Right atrium auricular region (tissue), 2 donors: ENCODE data around the gene GLRX5. TPM values are rescaled to one million over a fixed set of nuclear protein-coding genes. Genes with fewer than 3 reads are reported as not detected.

Experiments
- DNase-seq: peaks from one replicate; pipeline ENCODE4 v3.0.0-alpha.2; 2019; ENCODE audit warnings: low spot score
- H3K27ac ChIP-seq, 2 donors: fragments of 200-600 bp; sonication (generic); 1 replicate in 1 of 2; 2 replicates in 1 of 2; pipeline ENCODE4 v1.5.1; 2016 to 2019
- H3K27me3 ChIP-seq, 2 donors: fragments of 200-600 bp; sonication (generic); one replicate each; pipeline versions ENCODE4 v1.5.1 to v1.6.0; 2017 to 2019
- H3K36me3 ChIP-seq: fragments of 200-600 bp; sonication (generic); one replicate; pipeline ENCODE4 v1.5.1; 2016
- H3K4me1 ChIP-seq, 2 donors: fragments of 200-600 bp; sonication (generic); one replicate each; pipeline versions ENCODE4 v1.5.1 to v1.6.0; 2017 to 2019
- H3K4me3 ChIP-seq, 2 donors: fragments of 200-600 bp; sonication (generic); 1 replicate in 1 of 2; 2 replicates in 1 of 2; pipeline ENCODE4 v1.5.1; 2017 to 2019; ENCODE audit warnings: mild to moderate bottlenecking in 1 of 2, moderate library complexity in 1 of 2
- H3K9me3 ChIP-seq, 2 donors: fragments of 200-600 bp; sonication (generic); one replicate each; pipeline ENCODE4 v1.5.1; 2019
- CTCF ChIP-seq, 2 donors: fragments of 200-600 bp; sonication (generic); IDR thresholded peaks; one replicate each; pipeline ENCODE4 v1.5.1; 2019; ENCODE audit warnings: antibody characterized with exemption in 2 of 2
- total RNA-seq, 2 donors: library from RNA; depleted of rRNA; stranded (reverse); fragments of >200 nt; gene quantifications; one replicate each; pipeline ENCODE4 v1.1.0, GENCODE V29; 2016

GLRX5 gene
- total RNA-seq, 2 donors from 2014 or later: 54.0 to 58.9 TPM

GRCh38 chr14:95531473-95531872 is 3.4 kb upstream of the GLRX5 start:
- Histone ChIP-seq H3K9me3 (no peaks in the 10 kb centered on the region), H3K36me3 (no peaks in the 10 kb centered on the region), H3K27ac (peak overlapping the region in 1 of 2 donors; percentile 1), H3K4me1 (peaks cover 0 to 62% of the 10 kb centered on the region in 2 donors), H3K27me3 (no peaks in the 10 kb centered on the region), H3K4me3 (no peak overlapping the region)
- no peak for TF ChIP-seq CTCF (IDR thresholded peaks at IDR 0.05)
- DNase-seq: no peak

GRCh38 chr14:95531969-95532368 is 2.9 kb upstream of the GLRX5 start:
- H3K27me3 ChIP-seq: no peaks in the 10 kb centered on the region
- no peak overlapping the region for H3K27ac ChIP-seq
- no peaks in the 10 kb centered on the region for H3K9me3 ChIP-seq
- TF ChIP-seq CTCF (IDR thresholded peaks at IDR 0.05): no peak
- H3K36me3 ChIP-seq: no peaks in the 10 kb centered on the region
- no peak overlapping the region for H3K4me3 ChIP-seq
- H3K4me1 ChIP-seq: peaks cover 0 to 62% of the 10 kb centered on the region in 2 donors
- DNase-seq: no peak

- no peaks in the 10 kb centered on the region for H3K36me3 ChIP-seq
- peaks cover 0 to 69% of the 10 kb centered on the region in 2 donors for H3K4me1 ChIP-seq
- H3K27me3 ChIP-seq: no peaks in the 10 kb centered on the region
- no peak for DNase-seq
- TF ChIP-seq CTCF (IDR thresholded peaks at IDR 0.05): no peak
- peak overlapping the region; percentile 89 to 99 for H3K4me3 ChIP-seq
- no peak overlapping the region for H3K27ac ChIP-seq
- no peaks in the 10 kb centered on the region for H3K9me3 ChIP-seq
These were observed 1.4 kb upstream of the GLRX5 start for GRCh38 chr14:95533391-95533821.

- no peak for DNase-seq
- H3K27me3 ChIP-seq: no peaks in the 10 kb centered on the region
- H3K4me3 ChIP-seq: peak overlapping the region; percentile 89 to 99
- no peaks in the 10 kb centered on the region for H3K9me3 ChIP-seq
- H3K27ac ChIP-seq: peak overlapping the region; percentile 82 to 87
- H3K36me3 ChIP-seq: no peaks in the 10 kb centered on the region
- peaks cover 0 to 72% of the 10 kb centered on the region in 2 donors for H3K4me1 ChIP-seq
- no peak for TF ChIP-seq CTCF (IDR thresholded peaks at IDR 0.05)
These were observed 1.0 kb upstream of the GLRX5 start for GRCh38 chr14:95533822-95534221.

- TF ChIP-seq CTCF (IDR thresholded peaks at IDR 0.05): no peak
- H3K4me3 ChIP-seq: peak overlapping the region; percentile 76 to 89
- H3K4me1 ChIP-seq: peaks cover 0 to 71% of the 10 kb centered on the region in 2 donors
- H3K27ac ChIP-seq: peak overlapping the region; percentile 78 to 87
- H3K36me3 ChIP-seq: no peaks in the 10 kb centered on the region
- H3K9me3 ChIP-seq: no peaks in the 10 kb centered on the region
- H3K27me3 ChIP-seq: no peaks in the 10 kb centered on the region
- DNase-seq: no peak
These were observed 574 bp downstream of the GLRX5 start for GRCh38 chr14:95535226-95536021.
